ENCODE data around the gene ALDH1A1.
"Not testable (repeated sequence)": the region's sequence is repeated elsewhere in the genome, so short reads cannot be mapped to it uniquely, and the experiment has no call there.

Gene ALDH1A1

DNA sequence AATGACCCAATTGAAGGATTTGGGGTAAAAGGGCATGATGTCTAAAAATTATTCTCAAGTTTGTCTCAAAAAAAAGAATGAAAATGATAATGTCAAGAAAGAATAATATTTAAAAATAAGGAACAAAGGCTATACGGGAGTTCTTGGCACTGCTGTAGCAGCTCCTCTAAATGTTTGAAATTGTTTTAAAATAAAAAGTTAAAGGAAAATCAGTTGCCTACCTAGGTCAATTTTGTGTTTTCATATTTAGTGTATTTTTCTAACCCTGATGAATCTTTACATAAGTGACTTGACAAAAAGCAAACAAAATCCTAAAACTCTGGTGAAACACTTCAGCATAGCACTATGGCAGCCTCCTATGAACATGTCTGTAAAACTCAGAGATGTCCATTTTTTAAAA, 56.4 kb downstream of the ALDH1A1 start:
- no peak for DNase-seq (ENCODE audit: low read depth in 2 of 2)

DNA sequence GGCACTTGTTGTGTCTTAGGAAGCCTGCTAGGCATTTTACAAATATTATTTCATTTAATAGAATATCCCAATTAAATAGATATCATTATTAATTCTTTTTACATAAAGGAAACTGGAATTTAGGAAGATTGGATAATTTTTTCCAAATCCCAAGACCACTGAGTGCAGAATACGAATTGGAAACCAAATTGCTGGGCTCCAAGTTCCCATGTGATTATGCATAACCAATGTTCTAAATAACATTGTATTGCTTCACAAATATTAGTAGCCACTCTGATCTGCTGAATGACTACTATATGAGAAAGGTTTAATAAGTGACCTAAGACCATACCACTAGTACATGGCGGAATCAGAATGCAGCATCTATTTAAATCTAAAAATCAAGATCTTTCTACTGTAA, 57.7 kb downstream of the ALDH1A1 start:
- DNase-seq (ENCODE audit: low read depth in 2 of 2): no peak

DNA sequence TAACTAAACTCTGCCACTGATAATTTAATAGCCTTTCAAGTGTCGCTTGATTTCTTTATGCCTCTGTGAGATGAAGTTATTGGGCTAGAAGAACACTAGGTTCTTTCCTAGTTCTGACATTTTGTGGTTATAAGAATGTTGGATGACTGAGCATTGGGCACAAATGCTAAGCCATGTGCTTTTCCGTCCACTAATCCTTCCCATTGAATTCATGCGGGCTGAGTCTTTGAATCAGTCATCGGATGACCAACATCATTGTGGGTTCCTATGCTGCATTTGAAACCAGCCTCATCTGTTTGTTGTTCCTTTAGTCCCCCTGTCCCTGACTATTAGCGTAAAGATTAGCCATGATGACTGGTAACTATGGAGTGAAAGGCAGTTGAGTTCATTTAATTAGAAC, 58.5 kb downstream of the ALDH1A1 start:
- no peak for DNase-seq (ENCODE audit: low read depth in 2 of 2)

DNA sequence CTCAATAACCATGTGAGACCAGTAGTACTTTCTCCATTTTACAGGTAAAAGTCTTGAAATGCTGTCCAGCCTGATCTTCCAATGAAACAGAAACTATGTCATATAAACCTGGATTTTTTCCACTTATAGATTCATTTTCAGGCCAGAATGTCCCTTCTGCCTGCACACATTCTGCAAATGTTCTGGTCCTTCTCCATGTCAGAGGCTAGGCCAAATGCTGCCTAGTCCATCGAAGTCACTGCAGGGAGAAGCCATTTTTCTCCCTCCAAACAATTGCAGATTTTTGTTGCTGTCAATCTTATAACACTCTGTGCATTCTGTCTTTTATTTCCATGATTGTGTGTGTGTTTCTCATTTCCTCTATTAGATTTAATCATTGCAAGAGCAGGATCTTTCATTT, 59.4 kb downstream of the ALDH1A1 start:
- DNase-seq (ENCODE audit: low read depth in 2 of 2): no peak

DNA sequence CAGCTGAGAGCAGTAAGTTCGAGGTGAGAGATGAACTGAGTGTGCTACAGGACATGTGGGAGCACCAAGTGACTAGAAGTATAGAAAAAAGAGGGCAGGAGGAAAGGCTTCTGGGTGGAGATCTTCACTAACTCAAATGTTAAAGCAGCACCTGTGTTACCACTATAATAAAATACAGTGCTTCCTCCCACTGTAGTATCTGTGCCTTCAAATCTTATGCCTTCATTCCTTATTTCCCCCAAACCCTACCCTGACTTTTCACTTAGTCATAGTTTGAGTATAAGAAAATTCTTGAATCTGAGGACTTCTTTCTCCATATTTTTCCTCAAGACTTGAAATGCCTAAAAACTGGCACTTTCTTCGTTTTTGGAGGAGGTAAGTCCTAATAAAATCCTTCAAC, 61.8 kb downstream of the ALDH1A1 start:
- no peak for DNase-seq (ENCODE audit: low read depth in 2 of 2)

DNA sequence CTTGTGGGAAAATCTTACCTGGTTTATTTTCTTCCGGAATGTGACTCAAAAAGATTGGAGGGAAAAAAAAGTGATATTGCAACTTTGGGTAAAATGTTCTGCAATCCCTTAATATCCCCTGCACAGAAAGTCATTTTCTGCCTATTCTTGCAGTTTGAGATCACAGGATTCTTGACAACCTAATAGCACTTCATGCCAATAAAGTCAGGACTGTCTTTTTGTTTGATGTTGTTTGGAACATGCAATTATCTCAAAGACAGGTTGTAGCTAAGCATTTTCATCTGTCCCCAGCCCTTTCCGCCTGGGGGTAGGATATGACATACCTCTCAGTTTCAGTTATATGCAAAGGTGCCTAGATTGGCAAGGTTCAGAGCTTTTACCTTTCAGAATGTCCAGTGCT, 63.9 kb downstream of the ALDH1A1 start:
- no peak for DNase-seq (ENCODE audit: low read depth in 2 of 2)

DNA sequence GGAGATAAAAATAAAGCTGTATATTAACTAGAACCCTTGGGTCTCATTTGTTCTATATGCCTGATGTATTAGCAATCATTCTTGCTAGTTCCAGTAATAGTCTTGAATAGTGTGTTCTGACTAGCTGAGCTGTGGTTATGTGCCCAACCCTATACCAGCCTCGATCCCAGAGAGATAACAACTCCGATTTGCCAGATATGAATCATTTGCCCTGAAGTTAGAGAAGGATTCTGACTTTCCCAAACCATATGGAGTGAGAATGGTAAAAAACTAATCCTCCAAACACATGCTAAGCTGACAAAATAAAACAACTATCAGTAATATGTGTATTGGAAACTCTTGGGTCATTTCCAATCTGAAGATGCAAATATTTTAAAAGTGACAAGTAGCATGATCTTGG, 64.8 kb downstream of the ALDH1A1 start:
- no peak for DNase-seq (ENCODE audit: low read depth in 2 of 2)

DNA sequence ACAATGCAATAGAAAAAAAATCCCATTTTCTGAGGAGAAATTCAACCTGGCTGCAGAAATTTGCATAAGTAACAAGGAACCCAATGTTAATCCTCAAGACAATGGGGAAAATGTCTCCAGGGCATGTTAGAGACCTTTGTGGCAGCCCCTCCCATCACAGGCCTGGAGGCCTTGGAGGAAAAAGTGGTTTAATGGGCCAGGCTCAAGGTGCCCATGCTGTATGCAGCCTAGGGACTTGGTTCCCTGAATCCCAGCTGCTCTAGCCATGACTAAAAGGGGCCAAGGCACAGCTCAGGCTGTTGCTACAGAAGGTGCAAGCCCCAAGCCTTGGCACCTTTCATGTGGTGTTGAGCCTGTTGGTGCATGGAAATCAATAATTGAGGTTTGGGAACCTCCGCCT, 66.5 kb downstream of the ALDH1A1 start:
- DNase-seq (ENCODE audit: low read depth in 2 of 2): no peak

DNA sequence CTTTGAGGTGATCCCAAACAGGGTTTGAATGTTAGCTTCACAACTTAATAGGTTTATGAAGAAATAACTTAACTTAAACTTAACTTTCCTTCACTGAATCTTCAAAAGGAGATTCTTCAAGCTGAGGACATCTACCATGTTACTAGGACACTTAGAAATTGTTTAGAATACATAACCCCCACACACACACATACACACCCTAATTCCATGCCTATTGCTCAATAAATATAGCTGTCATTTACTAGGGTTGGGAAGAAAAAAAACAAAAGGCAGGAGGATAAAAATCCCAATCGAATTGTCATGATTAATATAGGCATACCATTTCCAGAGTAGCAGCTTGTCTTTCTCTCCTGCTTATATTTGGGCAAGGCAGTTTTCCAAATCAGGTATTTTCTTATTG, 68.3 kb downstream of the ALDH1A1 start:
- no peak for DNase-seq (ENCODE audit: low read depth in 2 of 2)

DNA sequence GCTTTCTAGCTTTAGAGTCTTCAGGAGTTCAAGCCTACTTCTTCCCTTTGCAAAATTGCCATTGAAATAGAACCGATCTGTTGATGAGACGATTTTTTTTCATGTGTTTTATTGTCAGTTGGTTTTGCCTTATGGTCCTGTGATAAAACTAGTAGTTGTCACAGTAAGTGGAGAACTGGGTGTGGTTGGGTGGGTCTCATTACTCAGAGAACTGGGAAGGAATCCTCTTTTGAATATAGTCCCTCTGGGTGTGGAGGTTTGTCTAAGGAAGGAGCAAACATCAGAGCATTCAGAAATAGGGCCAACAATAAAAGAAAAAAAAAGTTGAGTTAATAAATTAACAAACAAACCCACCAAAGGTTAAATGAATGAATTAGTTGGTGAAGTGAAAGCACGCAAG, 69.0 kb downstream of the ALDH1A1 start:
- DNase-seq (ENCODE audit: low read depth in 2 of 2): no peak

DNA sequence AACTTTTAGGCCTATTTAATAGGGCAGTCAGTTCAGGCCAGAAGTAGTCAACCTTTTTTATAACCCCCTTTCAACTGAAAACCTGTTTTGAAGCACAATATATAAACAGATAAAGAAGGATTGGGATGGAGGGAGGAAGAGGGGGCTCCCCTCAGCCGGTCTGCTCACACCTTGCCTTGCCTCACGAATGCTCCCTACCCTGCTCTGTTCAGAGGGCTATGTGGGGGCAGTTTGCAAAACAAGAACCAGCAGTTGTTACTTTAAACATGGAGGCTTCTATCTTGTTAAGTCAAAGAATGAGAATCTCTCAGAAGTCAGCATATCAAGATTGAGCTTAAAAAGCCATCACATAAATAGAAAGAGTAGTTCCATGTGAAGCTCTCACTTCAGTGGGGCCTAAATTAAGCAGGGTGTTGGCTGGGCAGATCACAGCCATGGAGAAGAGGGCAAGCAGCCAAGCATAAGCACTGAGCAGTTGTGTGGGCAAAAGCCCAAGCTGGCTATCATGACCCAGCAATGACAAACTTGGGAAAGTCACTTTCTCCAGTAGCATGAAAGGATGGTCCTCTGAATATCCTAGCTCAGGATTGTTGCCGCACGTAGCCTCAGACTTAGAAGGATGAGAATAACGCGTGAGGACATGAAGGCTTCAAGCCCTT, 70.6 kb downstream of the ALDH1A1 start:
- DNase-seq (ENCODE audit: low read depth in 2 of 2): no peak

DNA sequence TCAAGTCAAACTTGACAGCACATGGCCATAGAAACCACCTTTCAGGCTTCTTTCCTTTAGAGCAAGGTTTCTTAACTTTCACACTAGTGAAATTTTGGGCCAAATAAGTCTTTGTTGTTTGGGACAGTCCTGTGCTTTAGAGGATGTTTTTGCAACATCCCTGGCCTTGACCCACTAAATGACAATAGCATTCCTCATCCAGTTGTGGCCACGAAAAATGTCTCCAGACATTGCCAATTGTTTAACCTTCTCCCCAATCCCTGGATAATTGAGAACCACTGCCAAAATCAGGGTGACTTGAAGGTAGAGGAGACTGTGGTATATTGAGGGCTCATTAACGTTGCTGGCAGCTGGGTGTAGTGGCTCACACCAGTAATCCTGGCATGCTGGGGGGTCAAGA, 72.0 kb downstream of the ALDH1A1 start:
- no peak for DNase-seq (ENCODE audit: low read depth in 2 of 2)

DNA sequence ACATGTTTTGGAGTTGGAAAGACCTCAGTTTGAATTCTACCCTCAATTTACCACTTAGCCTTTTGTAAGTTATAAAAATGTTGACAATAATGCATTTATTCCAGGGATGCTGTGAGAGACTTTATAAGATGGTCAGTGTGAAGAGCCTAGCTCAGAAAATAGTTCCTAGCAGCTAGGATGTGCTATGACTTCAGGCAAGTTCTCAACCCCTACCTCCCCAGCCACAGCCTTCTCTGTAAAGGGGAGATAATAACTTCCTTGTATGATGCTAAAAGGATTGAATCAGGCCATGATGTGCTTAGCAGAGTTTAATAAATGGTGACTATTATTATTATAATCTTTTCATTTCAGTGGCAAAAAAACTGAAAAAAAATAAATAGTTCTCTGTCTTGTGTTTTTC, 77.6 kb downstream of the ALDH1A1 start:
- DNase-seq (ENCODE audit: low read depth in 2 of 2): no peak

DNA sequence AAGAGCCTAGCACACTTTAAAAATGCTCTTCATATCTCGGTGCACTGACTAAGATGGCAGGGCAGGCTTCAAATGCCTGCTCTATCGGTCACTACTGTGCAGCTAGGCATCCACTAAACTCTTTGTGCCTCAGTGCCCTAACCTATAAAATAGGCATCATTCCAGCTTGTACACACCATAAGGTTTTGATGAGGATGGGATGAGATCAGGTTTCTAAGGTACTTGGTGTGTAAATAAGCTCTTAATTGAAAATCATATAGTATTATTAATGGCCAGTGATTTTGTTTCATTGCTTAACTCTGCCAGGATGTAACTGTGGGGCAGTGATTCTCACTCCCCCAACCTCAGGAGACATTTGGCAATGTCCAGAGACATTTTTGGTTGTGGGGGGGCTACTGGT, 78.5 kb downstream of the ALDH1A1 start:
- no peak for DNase-seq (ENCODE audit: low read depth in 2 of 2)

DNA sequence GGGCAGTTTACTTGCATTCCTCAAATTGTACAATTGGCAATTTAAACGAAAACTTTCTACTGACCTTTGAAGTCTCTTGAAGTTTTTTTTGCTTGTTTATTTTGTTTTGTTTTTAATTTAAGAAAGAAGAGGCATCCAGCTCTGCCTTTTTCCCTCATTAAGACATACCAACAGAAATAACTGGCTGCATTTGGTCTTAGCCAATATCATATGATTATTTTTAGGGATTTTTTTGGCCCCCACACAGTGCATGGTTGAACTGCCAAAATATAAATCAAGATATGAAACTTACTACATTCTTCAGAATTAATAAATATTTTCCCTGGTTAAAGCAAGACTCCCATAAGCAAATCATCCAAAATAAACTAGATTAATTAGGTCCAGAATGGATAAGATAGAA, 79.4 kb downstream of the ALDH1A1 start:
- DNase-seq (ENCODE audit: low read depth in 2 of 2): no peak

DNA sequence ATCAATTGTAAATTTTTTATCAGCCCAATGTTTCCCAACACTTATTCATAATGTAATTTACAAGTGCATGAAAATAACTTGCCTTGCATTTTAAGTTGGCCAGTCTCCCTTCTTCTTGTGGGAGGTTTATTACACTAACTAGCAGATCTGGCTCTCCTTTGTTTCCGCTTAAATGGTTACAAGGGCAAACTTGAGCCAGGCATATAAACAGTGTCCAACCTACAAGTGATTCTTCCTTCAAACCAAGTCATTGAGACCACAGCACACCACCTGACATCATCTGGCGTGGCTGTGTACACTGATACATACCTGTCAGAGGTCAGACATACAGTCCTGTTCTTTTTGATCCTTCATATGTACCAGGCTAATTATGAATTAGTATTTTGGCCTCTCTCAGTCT, 80.1 kb downstream of the ALDH1A1 start:
- no peak for DNase-seq (ENCODE audit: low read depth in 2 of 2)

DNA sequence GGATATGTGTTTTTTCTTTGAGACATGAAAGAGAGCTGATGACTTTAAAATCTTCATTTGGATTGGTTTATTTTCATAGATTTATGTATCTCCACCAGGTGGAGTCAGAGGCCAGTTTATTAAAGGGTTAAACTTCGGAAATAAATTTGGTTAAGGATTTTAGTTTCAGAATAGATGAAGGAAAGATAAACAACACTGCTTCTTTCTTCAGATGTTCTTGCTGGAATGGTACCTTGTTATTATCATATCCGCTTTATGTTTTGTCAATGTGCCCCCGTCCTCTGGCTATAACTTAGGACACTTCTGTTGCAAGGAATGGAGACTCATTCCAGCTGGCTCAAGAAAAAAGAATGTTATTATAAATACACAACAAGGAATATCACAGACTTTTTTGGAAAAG, 81.2 kb downstream of the ALDH1A1 start:
- DNase-seq (ENCODE audit: low read depth in 2 of 2): no peak

DNA sequence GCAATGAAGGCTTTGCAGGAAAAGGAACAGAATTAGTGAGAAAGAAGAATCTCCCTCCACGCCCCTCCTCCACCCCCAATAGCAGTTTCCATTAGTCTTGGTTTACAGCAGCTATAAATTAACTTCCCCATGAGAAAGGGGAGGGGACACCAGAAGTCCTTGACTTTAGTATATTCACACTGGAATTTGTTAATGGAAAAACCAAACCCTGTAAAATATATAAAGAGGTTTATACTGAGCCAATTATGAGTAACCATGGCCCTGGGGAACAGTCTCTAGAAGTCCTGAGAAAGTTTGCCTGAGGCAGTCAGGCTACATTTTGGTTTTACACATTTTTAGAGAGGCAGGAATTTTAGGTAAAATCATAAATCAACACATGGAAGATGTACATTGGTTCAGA, 88.5 kb downstream of the ALDH1A1 start:
- DNase-seq (ENCODE audit: low read depth in 2 of 2): no peak

DNA sequence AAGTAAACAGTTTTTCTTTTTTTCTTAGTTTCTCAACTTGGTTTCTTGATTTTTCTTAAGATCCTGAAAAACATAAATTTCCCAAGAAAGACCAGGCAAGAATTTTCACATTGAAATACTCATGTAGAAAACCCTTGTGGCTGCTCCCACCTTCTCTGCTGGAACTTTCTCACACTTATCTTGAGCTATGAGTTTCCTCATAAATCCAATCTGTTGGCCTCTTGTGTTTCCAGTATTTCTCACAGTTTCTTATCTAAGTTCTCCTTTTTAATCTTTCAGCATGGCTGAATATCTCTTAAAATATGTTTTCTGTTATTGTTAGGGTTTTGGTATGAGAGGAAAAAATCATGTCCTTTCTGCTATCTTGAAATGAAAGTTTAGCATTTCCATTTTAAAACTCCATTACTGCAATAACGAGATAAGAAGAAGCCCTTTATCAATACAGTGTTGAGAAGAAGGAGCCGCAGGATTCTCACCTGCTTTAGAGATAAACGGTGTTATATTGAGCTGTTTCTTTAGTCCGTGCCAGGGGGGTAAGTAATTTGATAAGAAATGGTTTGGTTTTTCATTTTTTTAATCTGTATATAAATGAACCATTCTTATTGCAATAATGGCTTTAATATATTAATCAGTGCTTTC, 89.3 kb downstream of the ALDH1A1 start:
- no peak for DNase-seq (ENCODE audit: low read depth in 2 of 2)

DNA sequence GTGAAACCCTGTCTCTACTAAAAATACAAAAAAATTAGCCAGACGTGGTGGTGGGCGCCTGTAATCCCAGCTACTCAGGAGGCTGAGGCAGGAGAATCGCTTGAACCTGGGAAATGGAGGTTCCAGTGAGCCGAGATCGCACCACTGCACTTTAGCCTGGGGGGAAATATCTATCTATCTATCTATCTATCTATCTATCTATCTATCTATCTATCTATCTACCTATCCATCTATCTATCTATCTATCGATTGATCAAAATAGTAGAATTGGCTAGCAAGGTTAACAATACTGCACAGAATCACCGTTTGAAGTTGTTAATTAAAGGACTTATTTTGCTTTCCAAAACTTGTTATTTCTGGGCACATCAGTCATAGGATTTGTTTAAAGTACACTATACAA, 90.1 kb downstream of the ALDH1A1 start:
- DNase-seq (ENCODE audit: low read depth in 2 of 2): not testable (repeated sequence)

DNA sequence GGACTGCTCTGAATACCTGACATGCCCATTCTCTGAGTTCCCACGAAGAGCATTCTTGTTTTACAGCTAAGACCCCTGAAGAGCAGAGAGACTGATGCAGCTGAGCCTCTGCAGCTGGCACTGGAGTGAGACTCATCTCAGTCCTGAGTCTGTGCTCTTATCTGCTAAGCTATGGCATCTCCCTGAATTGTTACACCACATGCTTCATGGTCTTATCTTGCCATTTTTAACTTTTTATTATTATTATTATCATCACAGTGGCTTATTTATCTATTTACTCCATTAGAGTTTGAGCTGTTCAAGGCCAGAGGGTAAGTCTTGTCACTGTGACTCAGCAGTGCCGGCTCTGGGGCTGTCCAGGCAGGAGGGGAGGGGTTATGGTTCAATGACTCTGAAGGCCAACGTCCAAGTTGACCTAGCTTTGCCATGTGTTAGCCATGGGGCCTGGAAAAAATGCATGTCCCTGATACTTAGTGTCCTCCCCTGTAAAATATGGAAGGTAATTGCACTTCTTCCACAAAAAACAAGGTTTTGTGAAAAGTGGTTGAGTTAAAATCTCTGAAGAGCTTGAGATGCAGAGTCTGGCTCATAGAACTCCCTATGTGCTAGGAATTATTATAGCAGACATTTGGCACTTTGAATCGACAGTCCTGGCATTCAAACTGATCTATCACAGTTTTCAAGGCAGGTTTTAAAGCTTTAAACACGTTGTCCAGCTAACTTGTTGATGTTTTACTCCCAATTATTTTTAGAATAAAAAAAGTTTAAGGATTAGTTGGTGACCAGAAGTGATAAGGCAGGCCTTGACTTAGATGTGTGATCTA, 94.6 kb downstream of the ALDH1A1 start:
- no peak for DNase-seq (ENCODE audit: low read depth in 2 of 2)

DNA sequence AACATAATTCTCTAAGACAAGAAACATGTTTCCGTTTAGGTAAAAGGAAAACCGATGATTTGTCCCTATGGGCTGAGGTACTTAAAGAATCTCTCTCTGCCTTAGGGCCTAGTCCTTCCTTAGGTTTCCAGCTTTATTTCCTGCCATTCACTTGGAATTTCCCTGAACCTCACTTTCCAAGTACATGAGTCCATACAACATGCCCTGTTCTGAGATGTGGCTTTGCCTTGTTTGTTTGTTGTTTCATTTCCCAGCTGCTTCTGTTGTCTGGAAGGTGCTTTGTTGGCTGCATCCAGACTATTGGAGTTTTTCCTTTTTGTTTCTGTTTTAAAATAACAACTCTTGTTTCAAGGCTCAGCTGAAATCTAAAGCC, 95.2 kb downstream of the ALDH1A1 start:
- DNase-seq (ENCODE audit: low read depth in 2 of 2): no peak

DNA sequence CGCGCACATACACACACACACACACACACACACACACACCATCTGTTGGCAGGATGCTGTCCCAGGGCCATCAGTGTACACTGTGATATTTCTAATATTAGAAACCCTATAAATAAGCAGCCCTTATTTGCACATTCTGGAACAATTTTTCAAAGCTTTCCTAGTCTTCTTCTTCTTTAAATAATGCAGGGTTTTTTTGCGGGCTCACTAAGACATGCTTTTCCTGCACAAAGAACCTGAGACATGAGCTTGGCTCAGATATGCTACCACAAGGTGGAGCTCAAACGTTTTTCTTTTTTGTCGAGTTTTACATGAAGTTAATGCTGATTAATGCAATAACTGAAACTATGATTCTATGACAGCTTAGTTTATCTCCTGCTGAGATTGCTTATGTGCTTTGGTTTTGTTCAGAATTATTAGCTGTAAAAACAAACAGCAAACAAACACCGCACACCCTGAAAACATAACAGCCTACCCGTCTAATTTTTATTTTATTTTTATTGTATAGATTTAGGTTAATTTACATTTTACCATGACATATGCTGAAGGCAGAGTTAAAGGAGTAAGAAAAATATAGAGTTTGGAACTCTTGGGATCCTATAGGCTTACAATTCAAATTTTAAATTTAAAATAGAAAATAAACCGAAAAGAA, 95.8 kb downstream of the ALDH1A1 start:
- no peak for DNase-seq (ENCODE audit: low read depth in 2 of 2)
